GM06990 (cell line): ENCODE results near the gene TRPV3.

Experiments used
- DNase-seq: peaks from one replicate; pipeline ENCODE4 v3.0.0-alpha.2; 2011; ENCODE audit not compliant: insufficient read length; ENCODE audit errors: extremely low read depth
- H3K27me3 ChIP-seq: replicated peaks from 2 replicates; pipeline ENCODE4 v1.6.0; 2011; ENCODE audit warnings: low read length; ENCODE audit not compliant: control insufficient read depth, insufficient read depth
- H3K36me3 ChIP-seq: 2 replicates; pipeline ENCODE4 v1.5.1; 2011; ENCODE audit warnings: low read length; ENCODE audit not compliant: control insufficient read depth, insufficient read depth
- H3K4me3 ChIP-seq: replicated peaks from 2 replicates; pipeline ENCODE4 v1.5.1; 2011; ENCODE audit warnings: low read depth, mild to moderate bottlenecking, control low read depth, low read length
- TF ChIP-seq, protein P1 (sequence below): IDR thresholded peaks from 2 replicates; pipeline ENCODE4 v1.5.1; 2011; ENCODE audit warnings: low read length, control low read depth, mild to moderate bottlenecking, inconsistent platforms; ENCODE audit not compliant: insufficient read depth, poor library complexity, severe bottlenecking

The TRPV3 gene

DNA sequence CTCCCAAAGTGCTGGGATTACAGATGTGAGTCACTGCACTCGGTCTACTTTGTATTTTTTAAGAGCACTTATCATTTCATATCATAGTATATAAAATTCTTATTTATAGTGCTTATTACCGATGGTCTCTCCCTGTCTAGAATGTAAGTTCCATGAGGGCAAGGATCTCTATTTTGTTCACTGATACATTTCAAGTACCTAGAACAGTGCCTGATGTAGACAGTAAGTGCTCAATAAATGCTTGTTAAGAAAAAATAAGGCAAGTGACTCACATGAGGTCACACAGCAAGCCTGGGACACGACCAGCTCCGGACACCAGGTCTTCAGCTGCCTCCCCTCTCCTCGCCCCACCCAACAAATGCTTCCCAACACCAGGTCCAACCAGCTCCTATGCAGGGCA is 23.9 kb downstream of the TRPV3 start:
- no peaks in the 10 kb centered on the region; the same call in 1 of the 2 replicates for H3K36me3 ChIP-seq
- H3K27me3 ChIP-seq, result no peaks in the 10 kb centered on the region
- no peak overlapping the region for H3K4me3 ChIP-seq
- no peak for DNase-seq
- TF ChIP-seq, protein P1, sequence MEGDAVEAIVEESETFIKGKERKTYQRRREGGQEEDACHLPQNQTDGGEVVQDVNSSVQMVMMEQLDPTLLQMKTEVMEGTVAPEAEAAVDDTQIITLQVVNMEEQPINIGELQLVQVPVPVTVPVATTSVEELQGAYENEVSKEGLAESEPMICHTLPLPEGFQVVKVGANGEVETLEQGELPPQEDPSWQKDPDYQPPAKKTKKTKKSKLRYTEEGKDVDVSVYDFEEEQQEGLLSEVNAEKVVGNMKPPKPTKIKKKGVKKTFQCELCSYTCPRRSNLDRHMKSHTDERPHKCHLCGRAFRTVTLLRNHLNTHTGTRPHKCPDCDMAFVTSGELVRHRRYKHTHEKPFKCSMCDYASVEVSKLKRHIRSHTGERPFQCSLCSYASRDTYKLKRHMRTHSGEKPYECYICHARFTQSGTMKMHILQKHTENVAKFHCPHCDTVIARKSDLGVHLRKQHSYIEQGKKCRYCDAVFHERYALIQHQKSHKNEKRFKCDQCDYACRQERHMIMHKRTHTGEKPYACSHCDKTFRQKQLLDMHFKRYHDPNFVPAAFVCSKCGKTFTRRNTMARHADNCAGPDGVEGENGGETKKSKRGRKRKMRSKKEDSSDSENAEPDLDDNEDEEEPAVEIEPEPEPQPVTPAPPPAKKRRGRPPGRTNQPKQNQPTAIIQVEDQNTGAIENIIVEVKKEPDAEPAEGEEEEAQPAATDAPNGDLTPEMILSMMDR, result no peak

- Histone ChIP-seq H3K36me3 (no peaks in the 10 kb centered on the region; the same call in 1 of the 2 replicates), H3K27me3 (no peaks in the 10 kb centered on the region), H3K4me3 (no peak overlapping the region)
- no peak for DNase-seq
- TF ChIP-seq, protein P1, result no peak
Measured at GRCh38 chr17:3532859-3533142, 24.8 kb downstream of the TRPV3 start.

DNA sequence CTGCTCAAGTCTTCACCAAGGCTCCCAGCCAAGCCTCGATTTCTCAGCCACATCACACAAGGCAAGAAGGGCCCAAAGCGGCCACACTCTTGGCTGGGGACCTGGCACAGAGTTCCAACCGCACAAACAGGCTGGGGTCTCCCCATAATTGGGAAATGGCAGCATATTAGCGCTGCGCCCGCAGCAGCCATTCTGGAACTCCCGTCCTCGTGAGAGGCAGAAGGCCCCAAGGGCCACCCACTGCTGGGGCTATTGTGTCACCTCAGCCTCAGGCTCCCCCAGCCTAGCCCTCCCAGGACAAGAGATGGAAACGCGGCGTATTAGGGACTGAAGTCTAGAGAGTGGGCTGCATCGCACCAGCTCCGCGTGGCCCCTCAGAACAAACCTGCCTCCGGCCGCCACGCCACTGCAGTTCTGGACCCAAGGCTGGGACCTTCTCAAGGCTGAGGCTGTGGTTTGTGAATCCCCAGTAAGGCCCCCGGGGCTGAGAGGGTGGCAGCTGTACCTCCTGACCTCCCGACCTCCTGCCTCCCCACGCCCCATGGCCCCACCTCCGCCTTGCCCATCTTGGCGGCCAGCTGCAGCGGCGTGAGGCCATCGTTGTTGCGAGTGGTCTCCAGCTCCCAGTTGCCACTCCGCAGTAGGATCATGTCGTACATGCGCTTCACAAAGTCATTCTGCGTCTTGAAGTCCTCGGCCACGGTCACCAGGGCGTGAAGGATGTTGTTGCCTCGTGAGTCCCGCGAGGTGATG is 25.3 kb downstream of the TRPV3 start:
- H3K27me3 ChIP-seq, result no peaks in the 10 kb centered on the region
- TF ChIP-seq, protein P1, result no peak
- DNase-seq, result no peak
- H3K36me3 ChIP-seq, result no peaks in the 10 kb centered on the region; the same call in 1 of the 2 replicates
- no peak overlapping the region for H3K4me3 ChIP-seq

- DNase-seq, result no peak
- H3K4me3 ChIP-seq, result no peak overlapping the region
- no peaks in the 10 kb centered on the region; the same call in 1 of the 2 replicates for H3K36me3 ChIP-seq
- TF ChIP-seq, protein P1, result no peak
- no peaks in the 10 kb centered on the region for H3K27me3 ChIP-seq
Measured at GRCh38 chr17:3531266-3532101, 26.1 kb downstream of the TRPV3 start.

- TF ChIP-seq, protein P1, result no peak
- DNase-seq, result no peak
- Histone ChIP-seq H3K36me3 (no peaks in the 10 kb centered on the region; the same call in 1 of the 2 replicates), H3K4me3 (no peak overlapping the region), H3K27me3 (no peaks in the 10 kb centered on the region)
Measured at GRCh38 chr17:3529817-3530741, 27.5 kb downstream of the TRPV3 start.
